HepG2 (cell line): Measurements from ENCODE around the gene GABRB3. TPM values are rescaled to one million over a fixed set of nuclear protein-coding genes. Genes with fewer than 3 reads are reported as not detected.

Experiments used
- ATAC-seq: fragments of 200-7000 bp; cut with Tn5 transposase; 3 replicates; pipeline ENCODE4 v1.9.1; 2020; ENCODE audit warnings: mild to moderate bottlenecking, moderate library complexity
- BruUV-seq: library from RNA; stranded (reverse); fragments of 400-500 nt; replicated peaks from 2 replicates; lab custom pipeline; 2021; lab: Mats Ljungman, UMichigan
- CTCF ChIA-PET: fragments of 300-600 bp; formaldehyde crosslinking; extraction: SDS; loops from one replicate; lab custom pipeline; 2021; ENCODE audit warnings: low total read pairs, inconsistent platforms, low intra/inter-chr PET ratio; lab: Yijun Ruan, JAX
- POLR2A ChIA-PET: fragments of 350-600 bp; sonication (Branson Sonifier 250); formaldehyde crosslinking; loops from one replicate; lab custom pipeline; 2020; ENCODE audit warnings: antibody characterized with exemption, inconsistent platforms; lab: Yijun Ruan, JAX
- DNase-seq: peaks from one replicate; pipeline ENCODE4 v3.0.0-alpha.2; 2015; ENCODE audit warnings: low spot score
- FAIRE-seq: peaks from 3 replicates; lab custom pipeline; 2011; peaks lifted over from hg19 to GRCh38; lab: Jason Lieb, UNC
- H2AFZ ChIP-seq: one replicate; pipeline ENCODE4 v1.6.1; 2011; ENCODE audit warnings: low read length, inconsistent platforms
- H3K27ac ChIP-seq: fragments of 300-600 bp; 3 replicates; pipeline ENCODE4 v1.8.0; 2011; ENCODE audit warnings: mixed run types, mild to moderate bottlenecking, mixed read lengths, low read length, inconsistent platforms; ENCODE audit not compliant: insufficient read depth; ENCODE audit errors: extremely low read length
- H3K27me3 ChIP-seq, 2 experiments: fragments of 200-600 bp in 1 of 2; 2 replicates in 1 of 2; 3 replicates in 1 of 2; pipeline versions ENCODE4 v1.6.0 to v1.8.0; 2011; ENCODE audit warnings: low read length in 2 of 2, mild to moderate bottlenecking in 2 of 2, moderate library complexity in 2 of 2, inconsistent platforms in 1 of 2; ENCODE audit not compliant: insufficient read depth in 2 of 2, control insufficient read depth in 1 of 2
- H3K36me3 ChIP-seq, 2 experiments: fragments of 200-600 bp in 1 of 2; replicated peaks in 1 of 2; 2 replicates in 1 of 2; 3 replicates in 1 of 2; pipeline versions ENCODE4 v1.5.1 to v1.8.0; 2011; ENCODE audit warnings: low read length in 2 of 2, inconsistent platforms in 1 of 2; ENCODE audit not compliant: insufficient read depth in 2 of 2, control insufficient read depth in 1 of 2
- H3K4me1 ChIP-seq: 2 replicates; pipeline ENCODE4 v1.5.1; 2012; ENCODE audit warnings: low read length, inconsistent platforms; ENCODE audit not compliant: insufficient read depth
- H3K4me2 ChIP-seq: 2 replicates; pipeline ENCODE4 v1.6.0; 2011; ENCODE audit warnings: low read depth, low read length, inconsistent platforms
- H3K4me3 ChIP-seq, 3 experiments: fragments of 200-600 bp in 1 of 3; sonication (generic), shearing (Covaris generic) in 1 of 3; replicated peaks in 1 of 3; 2 replicates each; pipeline ENCODE4 v1.5.1; 2011 to 2016; ENCODE audit warnings: low read length in 3 of 3, inconsistent platforms in 2 of 3, low read depth in 2 of 3, mild to moderate bottlenecking in 2 of 3, control low read depth in 1 of 3, mixed read lengths in 1 of 3; ENCODE audit not compliant: insufficient read depth in 1 of 3
- H3K79me2 ChIP-seq: one replicate; pipeline ENCODE4 v1.6.1; 2011; ENCODE audit warnings: low read length, inconsistent platforms; ENCODE audit not compliant: insufficient read depth
- H3K9ac ChIP-seq: 2 replicates; pipeline ENCODE4 v1.6.0; 2011; ENCODE audit warnings: mild to moderate bottlenecking, low read depth, low read length, inconsistent platforms; ENCODE audit not compliant: insufficient read depth
- H3K9me3 ChIP-seq: 2 replicates; pipeline ENCODE4 v1.5.1; 2012; ENCODE audit warnings: mild to moderate bottlenecking, low read length
- H4K20me1 ChIP-seq: 2 replicates; pipeline ENCODE4 v1.6.0; 2011; ENCODE audit warnings: inconsistent platforms, mild to moderate bottlenecking, low read length, moderate library complexity; ENCODE audit not compliant: insufficient read depth
- BORCS8-MEF2B ChIP-seq: sonication (generic); formaldehyde crosslinking; IDR thresholded peaks from 2 replicates; pipeline ENCODE4 v1.8.0; 2022; ENCODE audit warnings: mild to moderate bottlenecking, missing genetic modification reagents
- DMAP1 ChIP-seq: IDR thresholded peaks from 2 replicates; pipeline ENCODE4 v1.6.1; 2016
- GABPB1 ChIP-seq: IDR thresholded peaks from 2 replicates; pipeline ENCODE4 v1.6.1; 2016; ENCODE audit warnings: mild to moderate bottlenecking, missing genetic modification reagents, moderate library complexity, missing compliant biosample characterization
- KLF6 ChIP-seq: IDR thresholded peaks from 2 replicates; pipeline ENCODE4 v1.8.0; 2016; ENCODE audit warnings: missing biosample characterization, missing genetic modification reagents
- KLF9 ChIP-seq: IDR thresholded peaks from 2 replicates; pipeline ENCODE4 v1.6.1; 2016; ENCODE audit warnings: low read depth
- RERE ChIP-seq: IDR thresholded peaks from 2 replicates; pipeline ENCODE4 v1.6.1; 2016; ENCODE audit warnings: low read depth, missing genetic modification reagents, missing compliant biosample characterization
- SAFB2 ChIP-seq: sonication (generic); formaldehyde crosslinking; IDR thresholded peaks from 2 replicates; pipeline ENCODE4 v1.5.1; 2020; ENCODE audit warnings: missing genetic modification reagents, low read depth, mild to moderate bottlenecking, borderline replicate concordance
- SATB2 ChIP-seq: sonication (generic); formaldehyde crosslinking; IDR thresholded peaks from 2 replicates; pipeline ENCODE4 v1.5.0; 2020; ENCODE audit warnings: missing genetic modification reagents
- SP1 ChIP-seq, 2 experiments: fragments of 450-650 bp in 1 of 2; sonication (generic) in 1 of 2; formaldehyde crosslinking in 1 of 2; IDR thresholded peaks; 2 replicates each; pipeline versions ENCODE4 v1.4.0 to v1.6.1; 2016 to 2020; ENCODE audit warnings: missing genetic modification reagents in 1 of 2
- U2AF2 ChIP-seq: fragments of 200-400 bp; formaldehyde crosslinking; IDR thresholded peaks from 2 replicates; pipeline ENCODE4 v1.6.1; 2017; ENCODE audit warnings: low read depth, mild to moderate bottlenecking, low read length
- YEATS4 ChIP-seq: sonication (generic); formaldehyde crosslinking; IDR thresholded peaks from 2 replicates; pipeline ENCODE4 v1.4.0; 2020; ENCODE audit warnings: missing genetic modification reagents, borderline replicate concordance
- ZBTB38 ChIP-seq: sonication (generic); formaldehyde crosslinking; IDR thresholded peaks from 2 replicates; pipeline ENCODE4 v1.5.1; 2020; ENCODE audit warnings: mild to moderate bottlenecking, missing genetic modification reagents
- ZNF136 ChIP-seq: sonication (generic); formaldehyde crosslinking; IDR thresholded peaks from 2 replicates; pipeline ENCODE4 v1.8.1; 2022; ENCODE audit warnings: low read depth, mild to moderate bottlenecking, moderate library complexity, missing genetic modification reagents
- ZNF160 ChIP-seq: sonication (generic); formaldehyde crosslinking; IDR thresholded peaks from 2 replicates; pipeline ENCODE4 v1.8.0; 2022; ENCODE audit warnings: mild to moderate bottlenecking, inconsistent platforms, missing genetic modification reagents
- ZNF225 ChIP-seq: sonication (generic); formaldehyde crosslinking; IDR thresholded peaks from 2 replicates; pipeline ENCODE4 v1.4.0; 2020; ENCODE audit warnings: mild to moderate bottlenecking, missing genetic modification reagents
- WGBS: methylation state at CpG from one replicate; pipeline ENCODE4 v1.1.6; 2017; ENCODE audit warnings: low lambda C conversion rate; 5-methylcytosine and 5-hydroxymethylcytosine counted together
- in situ Hi-C: cut with HindIII; loops from 2 replicates; pipeline ENCODE4 v1.10.0; 2017; ENCODE audit warnings: low pct_unique_long_range_greater_than_20kb; ENCODE audit not compliant: extremely low pct_ligation_motif_present
- intact Hi-C: fragments of 100-400 bp; cut with micrococcal nuclease; formaldehyde crosslinking; loops from one replicate; pipeline ENCODE4 v1.10.0; 2022; ENCODE audit not compliant: unreplicated experiment
- polyA plus RNA-seq, 8 experiments: library from polyadenylated mRNA; depleted of rRNA in 3 of 8; stranded (reverse) in 7 of 8; unstranded in 1 of 8; fragments of >200 nt; fragmentation: Illumina TruSeq in 4 of 8; extraction: Trizol in 4 of 8; gene quantifications; 2 replicates each; pipeline versions ENCODE4 v1.2.1 to v1.2.3, GENCODE V29; 2011 to 2016; ENCODE audit warnings: low read depth in 4 of 8, missing spikeins in 1 of 8, mixed read lengths in 1 of 8; ENCODE audit not compliant: insufficient read depth in 1 of 8
- total RNA-seq, 5 experiments: library from RNA; depleted of rRNA; stranded (reverse); fragments of >200 nt; fragmentation: Illumina TruSeq; extraction: Trizol; gene quantifications; 2 replicates each; pipeline ENCODE4 v1.2.3, GENCODE V29; 2016; ENCODE audit warnings: low read depth in 1 of 5

The GABRB3 gene
- total and polyA plus RNA-seq, 2 of the 13 experiments (the other 11 are each of a cell fraction or from before 2014, with no cell fraction given): not detected

DNA sequence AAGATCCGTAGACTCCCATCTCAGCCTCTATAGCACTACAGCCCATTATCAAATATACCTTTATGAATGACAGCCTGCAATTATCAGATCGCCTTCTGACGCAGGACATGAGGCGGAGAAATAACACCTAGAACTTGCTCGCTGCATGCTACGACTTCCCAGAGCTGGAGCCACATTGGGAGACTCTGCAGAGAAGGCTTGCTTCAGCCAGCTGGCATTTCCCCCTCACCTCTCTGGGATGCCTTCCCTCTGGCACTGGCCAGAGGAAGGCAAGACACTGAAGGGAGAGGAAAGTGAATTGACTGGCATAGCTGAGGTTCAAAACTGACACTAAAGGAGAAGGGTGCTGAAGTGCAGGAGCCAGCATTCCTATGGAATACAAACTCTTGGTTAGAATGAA, 131.7 kb downstream of the GABRB3 start (continued):
- TF ChIP-seq RERE (no peak), YEATS4 (CRISPR knock-in tag) (no peak), ZNF160 (CRISPR knock-in tag) (no peak), BORCS8-MEF2B (no peak), ZNF136 (CRISPR knock-in tag) (no peak)

GRCh38 chr15:26640601-26641000, 132.3 kb downstream of the GABRB3 start:
- ChIA-PET POLR2A (no interaction called here), CTCF (no interaction called here)
- DNase-seq (no peak), FAIRE-seq (no peak), ATAC-seq (no peak)
- Histone ChIP-seq H3K4me2 (no peak overlapping the region), H3K36me3 (no peaks in the 10 kb centered on the region), H4K20me1 (no peaks in the 10 kb centered on the region), H3K79me2 (no peaks in the 10 kb centered on the region), H3K9ac (no peak overlapping the region), H3K9me3 (peaks cover 92% of the 10 kb centered on the region), H3K4me3 (no peak overlapping the region), H2AFZ (no peak overlapping the region), H3K27me3 (no peaks in the 10 kb centered on the region), H3K27ac (no peak overlapping the region), H3K4me1 (no peaks in the 10 kb centered on the region)
- intact Hi-C loops: no loop called here
- BruUV-seq: no TSS peak
- no peak for TF ChIP-seq DMAP1 (CRISPR knock-in tag)
- TF ChIP-seq KLF6: no peak
- no peak for TF ChIP-seq SAFB2 (CRISPR knock-in tag)
- TF ChIP-seq KLF9 (CRISPR knock-in tag): no peak
- no peak for TF ChIP-seq ZNF225 (CRISPR knock-in tag)
- TF ChIP-seq U2AF2: no peak
- no peak for TF ChIP-seq SATB2 (CRISPR knock-in tag)
- no peak for TF ChIP-seq SP1 (IDR thresholded peaks at IDR 0.05)
- no peak for TF ChIP-seq SP1 (CRISPR knock-in tag; IDR thresholded peaks at IDR 0.05)
- TF ChIP-seq ZBTB38 (CRISPR knock-in tag): no peak
- TF ChIP-seq GABPB1 (CRISPR knock-in tag): no peak
- WGBS: 31% methylated on average over 5 of the region's 5 CpGs
- in situ Hi-C loops: no loop called here
